ENCODE measurements around the gene NR4A2. TPM values are rescaled to one million over a fixed set of nuclear protein-coding genes. Genes with fewer than 3 reads are reported as not detected.

The NR4A2 gene
- total RNA-seq, 1 donor from 2014 or later = 1.7 TPM

- no peak for TF ChIP-seq CTCF (IDR thresholded peaks at IDR 0.05; ENCODE audit: unreplicated experiment)
- Mint-ChIP-seq H3K36me3 (no peaks in the 10 kb centered on the region), H3K27ac (no peak overlapping the region), H3K4me3 (no peak overlapping the region), H3K9me3 (no peaks in the 10 kb centered on the region), H3K27me3 (ENCODE audit: low read depth) (peaks cover 48% of the 10 kb centered on the region), H3K4me1 (no peaks in the 10 kb centered on the region)
- no peak for DNase-seq (ENCODE audit: low spot score in 2 of 2, unreplicated experiment in 2 of 2)
Observed at GRCh38 chr2:156311976-156312375, 20.5 kb downstream of the NR4A2 start.

- H3K4me1 Mint-ChIP-seq = no peaks in the 10 kb centered on the region
- peaks cover 45% of the 10 kb centered on the region for H3K27me3 Mint-ChIP-seq (ENCODE audit: low read depth)
- no peak for DNase-seq (ENCODE audit: low spot score in 2 of 2, unreplicated experiment in 2 of 2)
- no peaks in the 10 kb centered on the region for H3K9me3 Mint-ChIP-seq
- no peaks in the 10 kb centered on the region for H3K36me3 Mint-ChIP-seq
- no peak overlapping the region for H3K27ac Mint-ChIP-seq
- no peak overlapping the region for H3K4me3 Mint-ChIP-seq
- no peak for TF ChIP-seq CTCF (IDR thresholded peaks at IDR 0.05; ENCODE audit: unreplicated experiment)
Observed at GRCh38 chr2:156310773-156311172, 21.7 kb downstream of the NR4A2 start.

- Mint-ChIP-seq H3K27ac (no peak overlapping the region), H3K27me3 (ENCODE audit: low read depth) (peaks cover 39% of the 10 kb centered on the region), H3K9me3 (no peaks in the 10 kb centered on the region), H3K4me1 (no peaks in the 10 kb centered on the region), H3K36me3 (no peaks in the 10 kb centered on the region), H3K4me3 (no peak overlapping the region)
- DNase-seq (ENCODE audit: low spot score in 2 of 2, unreplicated experiment in 2 of 2) = no peak
- TF ChIP-seq CTCF (IDR thresholded peaks at IDR 0.05; ENCODE audit: unreplicated experiment) = no peak
Observed at GRCh38 chr2:156309917-156310316, 22.6 kb downstream of the NR4A2 start.

GRCh38 chr2:156309167-156309566 is 23.4 kb downstream of the NR4A2 start:
- no peaks in the 10 kb centered on the region for H3K9me3 Mint-ChIP-seq
- no peak for DNase-seq (ENCODE audit: low spot score in 2 of 2, unreplicated experiment in 2 of 2)
- H3K36me3 Mint-ChIP-seq = no peaks in the 10 kb centered on the region
- H3K4me1 Mint-ChIP-seq = no peaks in the 10 kb centered on the region
- no peak for TF ChIP-seq CTCF (IDR thresholded peaks at IDR 0.05; ENCODE audit: unreplicated experiment)
- no peak overlapping the region for H3K4me3 Mint-ChIP-seq
- H3K27ac Mint-ChIP-seq = no peak overlapping the region
- peaks cover 33% of the 10 kb centered on the region for H3K27me3 Mint-ChIP-seq (ENCODE audit: low read depth)

- no peaks in the 10 kb centered on the region for H3K36me3 Mint-ChIP-seq
- H3K27me3 Mint-ChIP-seq (ENCODE audit: low read depth) = peaks cover 16% of the 10 kb centered on the region
- no peaks in the 10 kb centered on the region for H3K9me3 Mint-ChIP-seq
- no peak for DNase-seq (ENCODE audit: low spot score in 2 of 2, unreplicated experiment in 2 of 2)
- H3K4me3 Mint-ChIP-seq = no peak overlapping the region
- no peak overlapping the region for H3K27ac Mint-ChIP-seq
- H3K4me1 Mint-ChIP-seq = no peaks in the 10 kb centered on the region
- TF ChIP-seq CTCF (IDR thresholded peaks at IDR 0.05; ENCODE audit: unreplicated experiment) = no peak
Observed at GRCh38 chr2:156306821-156307220, 25.7 kb downstream of the NR4A2 start.

GRCh38 chr2:156305121-156305520 is 27.4 kb downstream of the NR4A2 start:
- no peak overlapping the region for H3K4me3 Mint-ChIP-seq
- H3K27me3 Mint-ChIP-seq (ENCODE audit: low read depth) = peaks cover 15% of the 10 kb centered on the region
- no peak overlapping the region for H3K27ac Mint-ChIP-seq
- no peaks in the 10 kb centered on the region for H3K36me3 Mint-ChIP-seq
- no peak for TF ChIP-seq CTCF (IDR thresholded peaks at IDR 0.05; ENCODE audit: unreplicated experiment)
- H3K4me1 Mint-ChIP-seq = no peaks in the 10 kb centered on the region
- H3K9me3 Mint-ChIP-seq = peaks cover under 1% of the 10 kb centered on the region
- DNase-seq (ENCODE audit: low spot score in 2 of 2, unreplicated experiment in 2 of 2) = no peak
